ENCODE measurements around the gene MFSD6L.

MFSD6L gene, protein sequence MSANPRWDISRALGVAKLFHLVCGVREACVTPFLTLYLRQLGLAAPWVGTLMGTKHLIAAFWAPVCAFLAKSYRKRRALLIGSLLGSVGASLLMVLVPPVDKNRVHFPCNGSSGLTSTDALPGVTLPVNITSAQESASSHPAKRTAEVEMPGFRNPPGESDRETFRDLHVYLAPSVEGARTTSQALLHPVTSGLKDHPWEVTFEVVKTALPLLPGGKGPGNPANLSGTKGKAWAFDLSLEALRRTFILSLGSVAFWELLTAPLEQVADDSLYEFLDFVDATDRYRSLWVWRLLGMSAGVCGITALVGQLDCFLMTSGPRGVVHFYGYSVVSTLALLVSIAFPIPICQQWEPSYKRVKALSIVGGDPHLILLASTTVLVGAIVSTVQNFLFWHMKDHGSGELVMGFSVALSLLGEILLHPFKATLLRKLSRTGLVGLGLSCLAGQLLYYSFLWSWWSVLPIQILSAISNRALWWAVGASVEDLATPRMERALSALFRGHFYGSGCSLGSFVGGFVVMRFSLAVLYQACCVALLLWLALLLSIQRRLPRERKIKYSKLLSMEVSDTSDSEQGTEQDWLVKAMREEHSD

DNA sequence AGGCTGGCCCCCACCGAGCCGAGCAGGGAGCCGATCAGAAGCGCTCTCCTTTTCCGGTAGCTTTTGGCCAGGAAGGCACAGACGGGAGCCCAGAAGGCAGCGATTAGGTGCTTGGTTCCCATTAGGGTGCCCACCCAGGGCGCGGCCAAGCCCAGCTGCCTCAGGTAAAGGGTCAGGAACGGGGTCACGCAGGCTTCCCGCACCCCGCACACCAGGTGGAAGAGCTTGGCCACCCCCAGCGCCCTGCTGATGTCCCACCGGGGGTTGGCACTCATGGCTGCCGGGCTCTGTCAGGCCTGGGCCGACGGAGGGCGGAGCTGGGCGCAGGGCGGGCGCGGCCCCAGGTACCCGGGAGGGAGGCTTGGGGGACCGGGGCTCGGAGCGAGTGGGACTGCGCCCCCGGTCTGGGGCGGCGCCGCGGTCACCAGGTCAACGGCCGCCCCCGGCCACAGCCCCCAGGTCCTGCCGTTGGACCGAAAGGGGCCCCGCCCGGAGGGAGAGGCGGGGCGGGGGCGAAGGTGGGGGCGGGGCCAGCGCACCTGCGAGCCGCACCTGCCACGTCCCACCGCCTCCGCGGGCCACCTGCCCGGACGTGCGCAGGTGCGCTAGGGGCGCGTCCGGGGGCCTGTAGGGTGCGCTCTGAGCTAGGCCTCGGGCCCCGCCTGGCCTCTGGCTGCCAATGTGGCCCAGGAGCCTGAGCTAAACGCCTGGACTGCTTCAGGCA lies at the start of gene MFSD6L:
MFSD6L (minus strand) TSS at position 520 of the 724 bp plus-strand sequence; CDS start at position 275, 245 bp downstream.
- DNase-seq (ENCODE audit: low read depth, low spot score), result no peak

DNA sequence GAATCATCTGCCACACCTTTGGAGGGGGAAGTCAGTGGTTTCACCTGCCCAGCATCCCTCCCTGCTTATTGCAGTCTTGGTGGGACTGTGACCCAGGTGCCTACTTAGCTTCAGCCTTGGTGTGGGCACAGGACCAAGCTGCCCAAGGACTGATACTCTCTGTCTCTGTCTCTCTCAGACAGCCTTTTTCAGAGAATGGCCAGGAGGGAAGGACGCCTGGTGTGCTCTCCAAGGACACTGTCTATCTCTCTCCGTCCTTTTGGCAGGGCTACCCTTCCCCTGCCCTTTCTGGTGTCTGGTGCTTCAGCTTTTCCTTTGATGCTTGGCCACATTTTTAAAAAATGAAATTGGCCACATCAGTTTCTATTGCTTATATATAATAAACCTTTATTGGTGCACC lies 48.7 kb upstream of the MFSD6L start:
- DNase-seq (ENCODE audit: low read depth, low spot score), result no peak

DNA sequence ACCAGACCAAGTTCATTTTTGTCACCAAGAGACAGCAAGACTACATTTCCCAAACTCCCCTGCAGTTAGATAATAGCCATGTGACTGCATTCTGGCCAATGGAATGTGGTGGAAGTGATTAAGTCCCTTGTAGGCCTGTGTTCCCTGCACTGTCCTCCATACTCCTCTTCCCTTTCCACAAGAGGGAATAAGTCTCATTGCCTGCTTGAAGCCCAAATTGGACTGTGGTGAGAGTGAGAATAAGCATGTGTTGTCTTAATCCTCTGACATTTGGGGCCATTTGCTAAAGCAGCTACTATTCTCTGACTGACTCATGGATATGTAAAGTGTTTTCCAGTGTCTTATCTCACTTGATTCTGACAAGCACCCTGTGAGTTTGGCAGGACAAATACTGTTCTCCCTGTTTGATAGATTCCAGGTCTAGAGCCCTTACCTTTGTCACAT lies 47.6 kb upstream of the MFSD6L start:
- DNase-seq (ENCODE audit: low read depth, low spot score), result no peak

DNA sequence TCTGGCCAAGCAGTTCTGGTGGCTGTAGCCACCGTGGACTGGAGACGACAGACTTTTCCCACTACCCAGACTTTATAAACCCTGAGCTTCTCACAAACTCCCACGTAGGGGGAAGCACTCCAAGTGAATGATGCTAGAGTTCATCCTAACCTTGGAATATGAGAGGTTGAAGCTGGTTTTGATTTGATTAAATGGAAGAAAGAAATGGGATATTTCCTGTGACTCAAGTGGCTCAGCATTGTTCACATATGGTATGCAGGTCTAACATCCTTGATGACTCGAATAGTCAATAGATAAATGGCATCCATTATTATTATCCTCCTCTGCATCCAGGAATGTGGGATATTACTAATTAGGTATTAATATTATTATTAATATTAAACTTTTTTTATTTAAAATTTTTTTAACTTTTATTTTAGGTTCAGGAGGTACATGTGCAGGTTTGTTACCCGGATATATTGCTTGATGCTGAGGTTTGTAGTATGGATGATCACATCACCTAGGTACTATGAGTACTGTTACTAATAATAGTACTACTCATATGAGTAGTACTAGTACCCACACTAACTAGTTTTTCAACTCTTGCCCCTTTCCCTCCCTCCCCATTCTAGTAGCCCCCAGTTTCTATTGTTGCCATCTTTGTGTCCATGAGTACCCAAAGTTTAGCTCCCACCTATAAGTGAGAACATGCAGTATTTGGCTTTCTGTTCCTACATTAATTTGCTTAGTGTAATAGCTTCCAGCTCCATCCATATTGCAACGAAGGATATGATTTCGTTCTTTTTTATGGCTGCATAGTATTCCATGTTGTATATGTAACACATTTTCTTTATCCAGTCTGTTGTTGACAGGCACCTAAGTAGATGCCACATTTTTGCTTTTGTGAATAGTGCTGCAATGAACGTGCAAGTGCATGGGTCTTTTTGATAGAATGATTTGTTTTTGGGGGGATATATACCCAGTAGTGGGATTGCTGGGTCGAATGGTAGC lies 45.4 kb upstream of the MFSD6L start:
- no peak for DNase-seq (ENCODE audit: low read depth, low spot score)

DNA sequence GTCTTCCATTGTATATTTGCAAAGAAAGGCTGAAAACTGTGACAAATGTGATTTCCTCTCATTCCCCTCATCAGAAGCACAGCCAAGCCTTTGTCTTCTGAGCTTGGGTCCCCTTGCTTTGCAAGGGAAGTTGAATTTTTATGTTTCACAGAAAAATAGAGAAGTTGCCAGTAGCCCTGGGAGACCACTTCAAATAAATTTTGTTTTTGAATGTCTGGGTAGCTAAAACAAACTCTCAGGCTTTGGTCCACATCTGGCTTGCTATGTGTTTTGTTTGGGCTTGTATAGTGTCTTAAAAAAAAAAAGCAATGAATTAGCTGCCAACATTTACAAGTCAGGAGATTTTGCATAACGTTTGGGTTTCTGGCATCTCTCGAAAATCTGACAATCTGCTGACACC lies 44.2 kb upstream of the MFSD6L start:
- no peak for DNase-seq (ENCODE audit: low read depth, low spot score)

DNA sequence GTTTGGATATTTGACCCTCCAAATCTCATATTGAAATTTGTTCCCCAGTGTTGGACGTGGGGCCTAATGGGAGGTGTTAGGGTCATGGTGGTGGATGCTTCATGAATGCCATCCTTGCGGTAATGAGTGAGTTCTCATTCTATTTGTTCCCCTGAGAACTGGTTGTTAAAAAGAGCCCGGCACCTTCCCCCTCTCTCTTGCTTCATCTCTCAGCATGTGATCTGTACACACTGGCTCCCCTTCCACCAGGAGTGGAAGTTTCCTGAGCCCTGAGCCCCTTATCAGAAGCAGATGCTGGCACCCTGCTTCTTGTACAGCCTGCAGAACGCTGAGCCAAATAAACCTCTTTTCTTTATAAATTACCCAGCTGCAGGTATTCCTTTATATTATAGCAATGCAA lies 42.7 kb upstream of the MFSD6L start:
- no peak for DNase-seq (ENCODE audit: low read depth, low spot score)

DNA sequence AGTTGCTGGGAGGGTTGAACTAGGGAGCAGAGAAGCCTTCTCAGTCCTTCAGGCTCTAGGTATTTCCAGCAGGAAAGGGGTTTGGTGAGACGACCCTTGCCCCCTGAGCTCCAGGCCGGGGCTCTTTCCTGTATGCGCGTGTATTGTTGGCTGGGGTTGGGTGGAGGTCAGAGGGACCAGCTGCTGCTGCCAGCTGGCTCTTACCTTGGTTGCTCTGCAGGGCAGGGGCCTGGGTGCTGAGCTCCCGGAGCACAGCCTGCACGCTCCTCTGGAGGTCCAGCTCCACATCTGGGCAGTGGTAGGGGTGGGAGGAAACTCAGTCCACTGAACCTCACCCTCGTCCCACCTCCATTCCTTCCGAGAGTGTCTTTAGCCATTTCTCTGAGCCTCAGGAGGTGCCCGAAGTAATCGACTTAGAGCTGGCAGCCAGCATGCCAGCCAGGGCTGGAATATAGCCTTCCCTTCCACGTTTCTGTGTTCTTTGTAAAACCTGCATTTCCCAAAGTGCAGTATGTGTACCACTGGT lies 40.3 kb upstream of the MFSD6L start:
- DNase-seq (ENCODE audit: low read depth, low spot score), result no peak

DNA sequence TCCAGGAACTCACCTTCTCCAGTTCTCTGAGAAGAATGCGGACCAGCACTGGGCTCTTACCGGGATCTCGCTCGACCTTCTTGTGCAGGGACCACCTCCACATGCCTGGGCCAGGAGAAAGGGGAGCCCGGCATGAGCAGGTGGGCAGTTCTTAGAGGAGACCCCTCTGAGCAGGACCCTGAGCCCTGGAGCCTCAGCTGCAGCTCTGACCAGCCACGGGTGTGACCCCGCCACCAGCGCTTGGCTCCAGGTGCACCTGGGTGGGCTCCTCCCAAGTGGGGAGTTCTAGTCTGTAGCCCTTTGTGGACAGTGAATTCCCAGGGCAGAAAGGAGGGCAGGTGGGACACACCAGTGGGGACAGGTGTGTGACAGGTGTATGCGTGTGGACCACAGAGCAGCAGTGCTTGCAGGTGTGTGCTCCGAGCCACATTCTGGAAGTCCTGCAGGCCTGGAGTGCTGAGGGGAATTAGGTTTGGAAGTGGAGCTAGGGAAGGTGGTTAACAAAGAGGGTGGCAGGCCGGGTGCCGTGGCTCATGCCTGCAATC lies 39.5 kb upstream of the MFSD6L start:
- no peak for DNase-seq (ENCODE audit: low read depth, low spot score)

DNA sequence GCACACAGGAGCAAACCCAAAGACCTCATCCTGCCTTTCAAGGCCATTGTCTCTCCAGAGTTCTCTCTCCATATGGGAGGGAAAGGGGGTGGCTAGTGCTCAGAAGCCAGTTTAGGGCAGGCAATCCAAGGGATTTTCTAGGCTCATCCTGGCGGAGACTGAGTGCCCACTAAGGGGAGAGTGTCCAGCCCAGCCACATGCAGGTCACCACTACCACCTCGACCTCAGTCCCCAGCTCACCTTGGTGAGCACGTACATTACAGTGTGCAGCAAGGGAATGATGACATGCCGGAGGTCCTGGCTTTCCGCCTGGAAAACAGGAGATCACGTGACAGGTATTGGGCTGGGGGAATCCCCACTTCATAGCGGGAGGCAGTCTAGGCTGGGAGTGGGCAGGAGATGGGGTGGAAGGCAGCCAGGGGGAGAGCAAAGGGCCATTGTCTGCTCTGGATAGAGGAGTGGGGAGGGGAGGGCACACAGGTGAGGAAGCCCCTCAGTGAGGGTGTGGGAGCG lies 38.5 kb upstream of the MFSD6L start:
- DNase-seq (ENCODE audit: low read depth, low spot score), result no peak

DNA sequence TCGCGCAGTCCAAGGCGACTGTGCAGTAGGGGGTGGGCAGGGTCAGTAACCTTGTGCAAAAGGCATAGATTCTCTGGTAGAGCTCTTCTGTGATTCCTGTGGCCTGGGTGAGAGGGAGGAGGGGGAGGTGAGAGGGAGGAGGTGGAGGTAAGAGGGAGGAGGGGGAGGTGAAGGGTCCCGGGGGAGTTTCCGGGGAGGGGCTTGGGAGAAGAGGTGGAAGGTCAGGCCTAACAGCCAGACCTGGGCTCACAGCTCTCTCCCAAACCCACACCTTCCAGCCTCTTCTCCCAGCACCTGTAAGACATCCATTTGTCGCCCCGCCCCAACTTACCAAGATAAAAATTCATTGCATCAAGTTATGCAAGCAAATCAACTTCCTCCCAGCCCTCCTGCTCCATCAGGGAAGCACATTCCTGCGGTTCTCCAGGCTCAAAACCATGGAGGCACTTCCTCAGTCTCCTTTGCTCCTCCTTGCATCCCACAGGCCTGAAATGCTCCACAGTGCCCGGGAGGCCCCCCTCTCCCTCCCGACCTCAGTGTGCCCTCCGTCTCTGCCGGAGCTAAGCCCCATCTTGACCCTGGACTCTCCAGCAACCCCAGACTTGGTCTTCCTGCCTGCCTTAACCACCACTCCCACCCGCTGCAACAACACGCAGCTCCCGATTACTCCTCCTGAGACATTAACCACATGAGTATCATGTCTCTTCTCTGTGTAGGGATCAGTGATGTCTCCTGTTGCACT lies 37.8 kb upstream of the MFSD6L start:
- DNase-seq (ENCODE audit: low read depth, low spot score), result no peak

DNA sequence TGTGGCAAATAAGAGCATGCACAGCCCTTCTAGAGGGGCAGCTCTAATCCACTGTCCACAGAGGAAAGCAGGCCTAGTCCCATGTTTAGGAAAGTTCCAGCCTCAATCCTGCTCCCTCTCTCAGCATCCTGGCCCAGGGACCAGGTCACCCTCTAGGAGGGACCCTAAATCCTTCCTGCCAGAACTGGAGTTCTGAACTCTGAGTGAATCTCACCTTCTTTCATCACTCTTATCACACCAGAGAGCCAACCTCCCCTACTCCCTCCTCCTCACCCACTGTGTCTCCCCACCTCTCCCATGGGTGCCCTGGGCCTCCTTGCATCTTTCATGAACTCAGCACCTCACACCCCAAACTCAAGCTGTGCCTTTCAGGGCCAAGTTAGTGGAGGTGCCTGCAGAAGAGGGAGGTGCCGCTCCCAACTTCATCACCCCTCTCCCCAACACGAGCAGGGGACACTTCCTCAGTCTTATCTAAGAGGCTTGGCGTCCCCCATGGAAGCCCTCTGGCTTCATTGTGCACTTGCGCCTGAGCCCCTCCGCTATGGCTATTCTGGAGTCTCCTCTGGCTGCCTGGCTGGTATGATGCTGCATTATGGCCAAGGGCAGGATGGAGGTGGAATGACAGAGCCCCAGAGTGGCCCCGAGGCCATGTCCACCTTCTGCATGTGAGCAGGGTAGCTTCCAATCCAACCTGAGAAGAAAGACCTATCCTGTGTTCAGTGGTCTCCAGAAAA lies 36.6 kb upstream of the MFSD6L start:
- no peak for DNase-seq (ENCODE audit: low read depth, low spot score)

DNA sequence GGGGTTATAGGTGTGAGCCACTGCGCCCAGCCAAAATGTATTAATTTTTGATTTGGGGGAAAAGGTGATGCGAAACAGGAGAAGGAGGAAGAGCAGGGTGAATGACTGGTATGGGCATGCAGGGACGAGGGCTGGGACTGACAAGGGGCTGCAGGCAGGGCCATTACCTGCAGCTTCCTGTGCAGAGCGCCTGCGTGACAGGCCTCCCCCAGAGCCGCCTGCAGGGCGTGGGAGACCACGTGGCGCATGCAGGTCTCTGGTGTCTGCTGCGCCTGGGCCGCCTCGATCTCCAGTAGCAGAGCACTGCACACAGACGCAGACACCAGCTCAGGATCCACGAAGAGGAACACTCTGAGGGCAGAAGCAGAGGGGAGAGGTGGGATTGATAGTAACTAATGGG lies 35.9 kb upstream of the MFSD6L start:
- no peak for DNase-seq (ENCODE audit: low read depth, low spot score)

DNA sequence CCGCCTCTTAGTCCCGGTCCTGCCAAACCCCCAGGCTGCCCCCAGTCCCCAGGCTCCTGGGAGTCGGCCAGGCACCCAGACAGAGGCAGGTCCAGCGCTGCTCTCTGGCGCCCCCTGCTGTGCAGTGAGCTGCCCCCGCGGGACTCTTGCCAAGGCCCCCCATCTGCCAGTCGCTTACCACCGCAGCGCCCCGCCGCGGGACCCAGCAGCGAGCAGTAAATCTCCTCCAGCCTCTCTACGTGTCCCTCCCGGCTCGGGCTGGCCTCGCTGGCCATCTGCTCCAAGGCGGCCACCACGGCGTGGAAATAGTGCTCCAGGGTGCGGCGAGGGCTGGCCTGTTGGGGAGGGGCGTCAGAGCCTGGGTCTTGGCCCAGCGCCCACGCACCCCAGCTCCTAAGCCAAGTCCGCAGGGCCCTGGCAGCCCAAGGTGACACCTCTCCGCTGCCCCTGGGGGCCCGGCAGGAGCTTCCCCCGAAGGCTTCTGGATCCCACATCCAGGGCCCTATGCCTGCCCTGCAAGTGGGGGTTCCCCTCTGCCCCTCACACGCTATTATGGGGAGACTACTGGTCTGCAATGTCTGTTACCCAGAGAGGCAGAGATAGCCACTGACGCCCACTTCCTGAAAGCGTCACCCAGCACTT lies 33.7 kb upstream of the MFSD6L start:
- no peak for DNase-seq (ENCODE audit: low read depth, low spot score)

DNA sequence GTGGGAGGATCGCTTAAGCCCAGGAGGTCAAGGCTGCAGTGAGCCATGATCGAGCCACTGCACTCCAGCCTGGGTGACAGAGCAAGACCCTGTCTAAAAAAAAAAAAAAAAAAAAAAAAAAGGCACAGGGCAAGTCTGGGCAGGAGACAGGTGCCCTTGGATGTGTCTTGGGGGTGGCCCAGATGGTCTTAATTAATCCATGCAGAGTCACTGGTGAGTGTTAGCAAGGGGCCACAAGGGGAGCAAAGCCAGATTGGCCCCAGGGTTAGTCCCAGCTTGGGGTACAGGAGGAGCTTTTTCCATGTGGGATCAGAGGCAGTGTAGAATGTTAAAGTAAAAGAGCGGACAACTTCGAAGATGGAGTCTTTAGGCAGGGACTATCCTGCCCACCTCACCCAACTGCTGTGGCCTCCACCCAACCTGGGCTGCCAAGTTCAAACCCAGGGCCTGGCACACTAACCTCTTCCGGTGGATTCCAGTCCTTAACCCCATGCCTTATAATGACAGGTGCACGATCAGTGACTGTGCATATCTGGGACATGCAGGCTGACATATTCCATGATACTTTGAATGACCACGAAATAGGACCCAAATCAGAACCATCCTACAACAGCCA lies 32.2 kb upstream of the MFSD6L start:
- no peak for DNase-seq (ENCODE audit: low read depth, low spot score)

DNA sequence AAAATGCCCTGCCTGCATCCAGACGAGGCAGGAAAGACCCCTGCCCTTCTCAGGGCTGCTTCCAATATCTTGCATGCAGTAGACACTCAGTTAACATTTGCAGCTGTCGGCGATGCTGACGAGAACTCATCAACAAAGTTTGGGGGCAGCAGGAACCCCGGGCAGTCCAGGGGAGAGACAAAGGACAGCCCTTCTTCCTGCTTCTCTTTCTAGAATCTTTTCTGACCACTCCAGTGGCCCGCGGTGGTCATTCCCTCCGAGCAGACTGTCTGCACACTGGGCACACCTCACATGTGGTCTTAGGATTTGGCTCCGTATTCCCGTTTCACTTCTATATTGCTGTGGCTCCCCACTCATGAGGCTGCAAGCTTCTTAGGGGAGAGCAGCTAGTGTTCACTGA lies 31.0 kb upstream of the MFSD6L start:
- no peak for DNase-seq (ENCODE audit: low read depth, low spot score)

DNA sequence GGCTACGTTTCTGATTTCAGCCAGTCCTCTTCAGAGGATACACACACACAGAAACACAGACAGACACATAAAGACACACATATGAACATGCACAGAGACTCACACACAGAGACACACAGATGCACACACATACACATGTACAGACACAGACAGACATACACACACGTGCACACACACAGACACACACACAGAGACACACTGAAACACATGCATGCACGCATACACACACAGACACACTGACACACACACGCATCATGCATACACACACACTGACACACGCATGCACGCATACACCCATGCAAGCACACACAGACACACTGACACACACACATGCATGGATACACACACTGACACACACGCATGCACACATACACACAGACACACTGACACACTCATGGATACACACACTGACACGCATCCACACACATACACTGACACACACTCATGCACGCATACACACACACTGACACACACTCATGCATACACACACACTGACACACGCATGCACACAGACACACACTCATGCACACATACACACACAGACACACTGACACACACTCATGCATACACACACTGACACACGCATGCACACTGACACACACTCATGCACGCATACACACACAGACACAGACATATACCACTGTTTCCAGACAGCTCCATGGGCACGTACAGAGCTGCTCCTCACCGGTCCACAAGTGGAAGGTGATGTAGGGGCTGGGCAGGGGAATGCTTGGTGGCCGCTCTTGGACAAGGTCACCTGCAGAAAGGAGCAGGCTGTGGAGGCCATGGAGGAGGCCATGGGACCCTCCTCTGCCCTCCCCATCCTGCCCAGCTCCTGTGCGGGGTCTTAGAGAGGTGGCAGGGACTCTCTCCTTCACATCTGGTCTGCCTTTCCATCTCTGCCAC lies 30.1 kb upstream of the MFSD6L start:
- no peak for DNase-seq (ENCODE audit: low read depth, low spot score)

DNA sequence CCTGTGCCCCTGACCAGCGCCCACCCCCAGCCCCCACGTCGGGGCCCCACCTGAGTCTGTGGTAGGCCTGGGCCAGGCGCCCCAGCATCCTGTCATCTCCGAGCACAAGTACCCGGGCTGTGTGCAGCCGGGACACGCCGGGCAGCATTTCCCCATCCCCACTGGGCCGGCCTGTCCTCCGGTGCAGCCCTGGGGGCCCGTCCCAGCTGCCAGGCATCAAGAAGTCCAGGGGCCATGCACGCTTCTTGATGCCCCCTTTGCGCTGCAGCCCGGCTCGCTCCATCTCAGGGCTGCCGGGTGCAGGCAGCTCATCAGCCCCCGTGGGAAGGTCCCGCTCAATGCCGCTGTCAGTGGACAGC lies 29.3 kb upstream of the MFSD6L start:
- no peak for DNase-seq (ENCODE audit: low read depth, low spot score)
